IMR-90 (cell line): Measurements from ENCODE around the gene OR51E2. TPM values are rescaled to one million over a fixed set of nuclear protein-coding genes. Genes with fewer than 3 reads are reported as not detected.

Experiments
- ATAC-seq: fragments of 200-7000 bp; cut with Tn5 transposase; 2 replicates; pipeline ENCODE4 v1.9.1; 2020; ENCODE audit warnings: low read depth, mild to moderate bottlenecking, moderate library complexity
- BruUV-seq: library from RNA; stranded (reverse); fragments of 400-500 nt; replicated peaks from 2 replicates; lab custom pipeline; 2021; lab: Mats Ljungman, UMichigan
- CTCF ChIA-PET: fragments of 300-600 bp; formaldehyde crosslinking; extraction: SDS; loops from one replicate; lab custom pipeline; 2021; ENCODE audit warnings: antibody characterized with exemption; lab: Yijun Ruan, JAX
- POLR2A ChIA-PET: fragments of 300-600 bp; sonication (Branson Sonifier 250); formaldehyde crosslinking; loops from one replicate; lab custom pipeline; 2022; ENCODE audit warnings: antibody characterized with exemption; ENCODE audit not compliant: unreplicated experiment; lab: Charles Lee
- DNase-seq: peaks from one replicate; pipeline ENCODE4 v3.0.0; 2013
- H2AFZ ChIP-seq: replicated peaks from 2 replicates; pipeline ENCODE3; 2013; ENCODE audit warnings: low read length, mild to moderate bottlenecking; ENCODE audit not compliant: poor library complexity
- H2AK5ac ChIP-seq: 2 replicates; pipeline ENCODE4 v1.6.1; 2013; ENCODE audit warnings: low read depth, low read length, inconsistent platforms
- H2AK9ac ChIP-seq: replicated peaks from 2 replicates; pipeline ENCODE3; 2013; ENCODE audit warnings: mild to moderate bottlenecking, low read depth, low read length, moderate library complexity; ENCODE audit not compliant: poor library complexity
- H2BK120ac ChIP-seq: 2 replicates; pipeline ENCODE4 v1.6.1; 2013; ENCODE audit warnings: low read depth, low read length, inconsistent platforms
- H2BK15ac ChIP-seq: 3 replicates; pipeline ENCODE4 v1.6.1; 2013; ENCODE audit warnings: low read depth, low read length, inconsistent platforms
- H2BK20ac ChIP-seq: 2 replicates; pipeline ENCODE4 v1.6.1; 2013; ENCODE audit warnings: low read depth, mild to moderate bottlenecking, inconsistent platforms, low read length, moderate library complexity
- H2BK5ac ChIP-seq: 2 replicates; pipeline ENCODE4 v1.6.1; 2013; ENCODE audit warnings: mild to moderate bottlenecking, low read depth, low read length, inconsistent platforms; ENCODE audit not compliant: poor library complexity, severe bottlenecking
- H3K14ac ChIP-seq: replicated peaks from 2 replicates; pipeline ENCODE4 v1.6.1; 2013; ENCODE audit warnings: low read depth, low read length, inconsistent platforms
- H3K18ac ChIP-seq: 2 replicates; pipeline ENCODE4 v1.6.1; 2013; ENCODE audit warnings: low read depth, low read length, control low read depth
- H3K23ac ChIP-seq: 2 replicates; pipeline ENCODE4 v1.6.1; 2013; ENCODE audit warnings: low read depth, low read length, inconsistent platforms
- H3K27ac ChIP-seq: 2 replicates; pipeline ENCODE4 v1.5.1; 2013; ENCODE audit warnings: mild to moderate bottlenecking, control low read depth, low read length; ENCODE audit not compliant: insufficient read depth
- H3K27me3 ChIP-seq: 2 replicates; pipeline ENCODE4 v1.6.1; 2013; ENCODE audit warnings: low read length; ENCODE audit not compliant: control insufficient read depth, insufficient read depth
- H3K36me3 ChIP-seq: 2 replicates; pipeline ENCODE4 v1.6.1; 2013; ENCODE audit warnings: low read length, mixed read lengths; ENCODE audit not compliant: control insufficient read depth, insufficient read depth
- H3K4ac ChIP-seq: 2 replicates; pipeline ENCODE4 v1.6.1; 2013; ENCODE audit warnings: low read depth, low read length, inconsistent platforms
- H3K4me1 ChIP-seq: 2 replicates; pipeline ENCODE4 v1.6.1; 2013; ENCODE audit warnings: low read length, mixed read lengths; ENCODE audit not compliant: control insufficient read depth, insufficient read depth
- H3K4me2 ChIP-seq: 2 replicates; pipeline ENCODE4 v1.6.1; 2013; ENCODE audit warnings: low read depth, mild to moderate bottlenecking, control low read depth, low read length, moderate library complexity
- H3K4me3 ChIP-seq: 2 replicates; pipeline ENCODE4 v1.5.1; 2013; ENCODE audit warnings: low read depth, mild to moderate bottlenecking, control low read depth, low read length, moderate library complexity; ENCODE audit not compliant: insufficient read depth
- H3K56ac ChIP-seq: 2 replicates; pipeline ENCODE4 v1.6.1; 2013; ENCODE audit warnings: low read length, inconsistent platforms; ENCODE audit not compliant: insufficient read depth; ENCODE audit errors: extremely low read depth
- H3K79me1 ChIP-seq, 2 experiments: 2 replicates each; pipeline ENCODE4 v1.6.1; 2013; ENCODE audit warnings: low read length in 2 of 2, inconsistent platforms in 1 of 2, low read depth in 1 of 2
- H3K9ac ChIP-seq: 2 replicates; pipeline ENCODE4 v1.6.1; 2013; ENCODE audit warnings: low read depth, low read length, control low read depth
- H3K9me1 ChIP-seq: 2 replicates; pipeline ENCODE4 v1.6.1; 2013; ENCODE audit warnings: low read length, inconsistent platforms; ENCODE audit not compliant: insufficient read depth
- H3K9me3 ChIP-seq: 2 replicates; pipeline ENCODE4 v1.6.1; 2013; ENCODE audit warnings: low read length; ENCODE audit not compliant: control insufficient read depth, insufficient read depth
- H4K20me1 ChIP-seq: 2 replicates; pipeline ENCODE4 v1.6.1; 2013; ENCODE audit warnings: low read length, inconsistent platforms; ENCODE audit not compliant: insufficient read depth
- H4K5ac ChIP-seq: 2 replicates; pipeline ENCODE4 v1.6.1; 2013; ENCODE audit warnings: mild to moderate bottlenecking, low read depth, low read length, control low read depth
- H4K8ac ChIP-seq, 2 experiments: 2 replicates each; pipeline ENCODE4 v1.6.1; 2013; ENCODE audit warnings: low read depth in 2 of 2, low read length in 2 of 2, control low read depth in 1 of 2, inconsistent platforms in 1 of 2
- H4K91ac ChIP-seq: 2 replicates; pipeline ENCODE4 v1.6.1; 2013; ENCODE audit warnings: low read depth, low read length, inconsistent platforms; ENCODE audit not compliant: insufficient read depth
- BHLHE40 ChIP-seq: fragments of 150-350 bp; IDR thresholded peaks from 2 replicates; pipeline ENCODE4 v1.6.1; 2016; ENCODE audit warnings: mild to moderate bottlenecking, low read depth, low read length
- CEBPB ChIP-seq: IDR thresholded peaks from 2 replicates; pipeline ENCODE4 v1.6.1; 2012; ENCODE audit warnings: low read depth, low read length, improper control_type of control experiment
- ELK1 ChIP-seq: fragments of 150-350 bp; IDR thresholded peaks from 2 replicates; pipeline ENCODE4 v1.6.1; 2016; ENCODE audit warnings: low read depth, mild to moderate bottlenecking, low read length, moderate library complexity, borderline replicate concordance
- FOS ChIP-seq: fragments of 150-350 bp; IDR thresholded peaks from 2 replicates; pipeline ENCODE4 v1.6.1; 2016; ENCODE audit warnings: low read depth, low read length
- MAZ ChIP-seq: IDR thresholded peaks from 2 replicates; pipeline ENCODE4 v1.6.1; 2012; ENCODE audit warnings: low read depth, mild to moderate bottlenecking, low read length, improper control_type of control experiment, moderate library complexity, borderline replicate concordance
- MXI1 ChIP-seq: IDR thresholded peaks from 2 replicates; pipeline ENCODE4 v1.6.1; 2012; ENCODE audit warnings: low read depth, mild to moderate bottlenecking, low read length, moderate library complexity, borderline replicate concordance
- NFE2L2 ChIP-seq: fragments of 150-350 bp; IDR thresholded peaks from 2 replicates; pipeline ENCODE4 v1.6.1; 2016; ENCODE audit warnings: low read depth, mild to moderate bottlenecking, low read length
- RAD21 ChIP-seq: IDR thresholded peaks from 2 replicates; pipeline ENCODE4 v1.6.1; 2012; ENCODE audit warnings: low read length, improper control_type of control experiment
- RCOR1 ChIP-seq: IDR thresholded peaks from 2 replicates; pipeline ENCODE4 v1.6.1; 2012; ENCODE audit warnings: mild to moderate bottlenecking, low read length, improper control_type of control experiment; ENCODE audit not compliant: insufficient replicate concordance
- RFX5 ChIP-seq: IDR thresholded peaks from 2 replicates; pipeline ENCODE4 v1.8.0; 2012; ENCODE audit warnings: low read depth, mild to moderate bottlenecking, low read length, moderate library complexity
- USF2 ChIP-seq: fragments of 150-350 bp; IDR thresholded peaks from 2 replicates; pipeline ENCODE4 v1.6.1; 2017; ENCODE audit warnings: mild to moderate bottlenecking, antibody characterized with exemption, low read length, low read depth
- WGBS, 2 experiments: methylation state at CpG; one replicate each; pipeline versions ENCODE4 v1.1.5 to v1.1.7; 2013; ENCODE audit warnings: missing lambda C conversion rate in 2 of 2; ENCODE audit not compliant: insufficient read length in 1 of 2; ENCODE audit errors: extremely low coverage in 2 of 2; 5-methylcytosine and 5-hydroxymethylcytosine counted together
- dilution Hi-C: fragments of 300-500 bp; cut with HindIII; formaldehyde crosslinking; loops from one replicate; pipeline ENCODE4 v1.14.3; 2018; ENCODE audit warnings: low sequenced_read_pairs; ENCODE audit not compliant: unreplicated experiment
- in situ Hi-C: fragments of 300-500 bp; cut with MboI; formaldehyde crosslinking; loops from 3 replicates; pipeline ENCODE4 v1.14.3; 2019; ENCODE audit warnings: low sequenced_read_pairs, inconsistent platforms, mixed read lengths
- intact Hi-C: fragments of 100-400 bp; cut with micrococcal nuclease; formaldehyde crosslinking; loops from 2 replicates; pipeline ENCODE4 v1.10.0; 2022
- polyA plus RNA-seq, 3 experiments: library from polyadenylated mRNA; depleted of rRNA; stranded (reverse); fragments of >200 nt; gene quantifications; 2 replicates each; pipeline ENCODE4 v1.2.3, GENCODE V29; 2012; ENCODE audit warnings: low replicate concordance in 1 of 3
- total RNA-seq: library from RNA; depleted of rRNA; stranded (reverse); fragments of >200 nt; gene quantifications from 2 replicates; pipeline ENCODE4 v1.2.3, GENCODE V29; 2012

OR51E2 gene
- total and polyA plus RNA-seq, 2 of the 4 experiments (the other 2 are of a cell fraction) = 0.72 to 1.3 TPM

GRCh38 chr11:4645974-4646373, 51.7 kb downstream of the OR51E2 start:
- Histone ChIP-seq H3K79me1 (no peaks in the 10 kb centered on the region), H3K27ac (no peak overlapping the region), H4K20me1 (no peaks in the 10 kb centered on the region), H2BK120ac (no peak overlapping the region), H3K9me3 (no peaks in the 10 kb centered on the region), H4K5ac (no peak overlapping the region), H4K91ac (no peak overlapping the region), H2BK15ac (no peak overlapping the region), H3K56ac (no peak overlapping the region), H3K9ac (no peak overlapping the region), H3K27me3 (no peaks in the 10 kb centered on the region), H3K9me1 (no peaks in the 10 kb centered on the region), H3K18ac (no peak overlapping the region), H3K4me1 (no peaks in the 10 kb centered on the region), H2AK9ac (no peak overlapping the region), H3K4ac (no peak overlapping the region), H2BK20ac (no peak overlapping the region), H3K36me3 (no peaks in the 10 kb centered on the region), H2AK5ac (no peak overlapping the region), H3K4me3 (no peak overlapping the region), H2BK5ac (no peak overlapping the region), H4K8ac (no peak overlapping the region), H3K4me2 (no peak overlapping the region), H3K23ac (no peak overlapping the region), H3K14ac (no peak overlapping the region), H2AFZ (no peak overlapping the region)
- WGBS, 2 experiments = no CpG with 5 or more reads among the region's 2 CpGs
- in situ Hi-C loops (no loop called here), intact Hi-C loops (no loop called here), dilution Hi-C loops (no loop called here)
- BruUV-seq = no TSS peak
- ChIA-PET CTCF (interaction anchor here (0.6 kb wide), 1 partner anchor 12 kb away, joined by 4 read pairs; no protein-coding TSS in a partner anchor), POLR2A (no interaction called here)
- DNase-seq (no peak), ATAC-seq (no peak)
- no peak for TF ChIP-seq MAZ
- no peak for TF ChIP-seq ELK1
- no peak for TF ChIP-seq RAD21
- no peak for TF ChIP-seq RCOR1
- TF ChIP-seq RFX5 = no peak
- TF ChIP-seq BHLHE40 = no peak
- no peak for TF ChIP-seq MXI1
- TF ChIP-seq USF2 = no peak
- TF ChIP-seq CEBPB = no peak
- TF ChIP-seq FOS = no peak
- no peak for TF ChIP-seq NFE2L2
